Measurements from ENCODE around the gene H6PD. TPM values are rescaled to one million over a fixed set of nuclear protein-coding genes. Genes with fewer than 3 reads are reported as not detected.

The H6PD gene
- total RNA-seq, 1 experiment from 2014 or later, result 17.6 TPM

GRCh38 chr1:9267827-9268581 is 33.4 kb downstream of the H6PD start:
- in situ Hi-C loops (cut with HindIII; ENCODE audit: low sequenced_read_pairs), result no loop called here
- no peak for DNase-seq (ENCODE audit: low spot score)

GRCh38 chr1:9269078-9269501 is 34.5 kb downstream of the H6PD start:
- DNase-seq (ENCODE audit: low spot score), result no peak
- in situ Hi-C loops (cut with HindIII; ENCODE audit: low sequenced_read_pairs), result no loop called here

GRCh38 chr1:9269721-9270120 is 35.1 kb downstream of the H6PD start:
- in situ Hi-C loops (cut with HindIII; ENCODE audit: low sequenced_read_pairs), result no loop called here

GRCh38 chr1:9270290-9270883 is 35.8 kb downstream of the H6PD start:
- DNase-seq (ENCODE audit: low spot score), result no peak

More at GRCh38 chr1:9269721-9270120, 35.1 kb downstream of the H6PD start:
- peak; percentile 84 for DNase-seq (ENCODE audit: low spot score)

GRCh38 chr1:9271283-9271682 is 36.7 kb downstream of the H6PD start:
- in situ Hi-C loops (cut with HindIII; ENCODE audit: low sequenced_read_pairs), result no loop called here
- DNase-seq (ENCODE audit: low spot score), result no peak

More at GRCh38 chr1:9270290-9270883, 35.8 kb downstream of the H6PD start:
- in situ Hi-C loops (cut with HindIII; ENCODE audit: low sequenced_read_pairs), result no loop called here

- in situ Hi-C loops (cut with HindIII; ENCODE audit: low sequenced_read_pairs), result no loop called here
- no peak for DNase-seq (ENCODE audit: low spot score)
Observed at GRCh38 chr1:9271861-9272595, 37.5 kb downstream of the H6PD start.

- in situ Hi-C loops (cut with HindIII; ENCODE audit: low sequenced_read_pairs), result no loop called here
Observed at GRCh38 chr1:9273177-9273576, 38.6 kb downstream of the H6PD start.

GRCh38 chr1:9275161-9275560 is 40.6 kb downstream of the H6PD start:
- in situ Hi-C loops (cut with HindIII; ENCODE audit: low sequenced_read_pairs), result loop anchor here (25.0 kb wide), 1 partner anchor 287 kb away; no protein-coding TSS in a partner anchor
- no peak for DNase-seq (ENCODE audit: low spot score)

More at GRCh38 chr1:9273177-9273576, 38.6 kb downstream of the H6PD start:
- no peak for DNase-seq (ENCODE audit: low spot score)

- DNase-seq (ENCODE audit: low spot score), result no peak
- in situ Hi-C loops (cut with HindIII; ENCODE audit: low sequenced_read_pairs), result loop anchor here (25.0 kb wide), 1 partner anchor 287 kb away; no protein-coding TSS in a partner anchor
Observed at GRCh38 chr1:9275567-9276034, 41.0 kb downstream of the H6PD start.

- in situ Hi-C loops (cut with HindIII; ENCODE audit: low sequenced_read_pairs), result loop anchor here (25.0 kb wide), 1 partner anchor 284 kb away; no protein-coding TSS in a partner anchor
- no peak for DNase-seq (ENCODE audit: low spot score)
Observed at GRCh38 chr1:9278116-9278515, 43.5 kb downstream of the H6PD start.

- no peak for DNase-seq (ENCODE audit: low spot score)
- in situ Hi-C loops (cut with HindIII; ENCODE audit: low sequenced_read_pairs), result loop anchor here (25.0 kb wide), 1 partner anchor 284 kb away; no protein-coding TSS in a partner anchor
Observed at GRCh38 chr1:9278585-9279153, 44.1 kb downstream of the H6PD start.

GRCh38 chr1:9279172-9279840 is 44.7 kb downstream of the H6PD start:
- in situ Hi-C loops (cut with HindIII; ENCODE audit: low sequenced_read_pairs), result loop anchor here (25.0 kb wide), 1 partner anchor 283 kb away; no protein-coding TSS in a partner anchor
- no peak for DNase-seq (ENCODE audit: low spot score)

GRCh38 chr1:9280015-9280860 is 45.7 kb downstream of the H6PD start:
- in situ Hi-C loops (cut with HindIII; ENCODE audit: low sequenced_read_pairs), result loop anchor here (25.0 kb wide), 1 partner anchor 282 kb away; no protein-coding TSS in a partner anchor

GRCh38 chr1:9281071-9281827 is 46.7 kb downstream of the H6PD start:
- in situ Hi-C loops (cut with HindIII; ENCODE audit: low sequenced_read_pairs), result loop anchor here (25.0 kb wide), 1 partner anchor 281 kb away; no protein-coding TSS in a partner anchor
- no peak for DNase-seq (ENCODE audit: low spot score)

More at GRCh38 chr1:9280015-9280860, 45.7 kb downstream of the H6PD start:
- DNase-seq (ENCODE audit: low spot score), result no peak

- no peak for DNase-seq (ENCODE audit: low spot score)
- in situ Hi-C loops (cut with HindIII; ENCODE audit: low sequenced_read_pairs), result loop anchor here (25.0 kb wide), 1 partner anchor 280 kb away; no protein-coding TSS in a partner anchor
Observed at GRCh38 chr1:9281908-9282695, 47.5 kb downstream of the H6PD start.

- in situ Hi-C loops (cut with HindIII; ENCODE audit: low sequenced_read_pairs), result loop anchor here (25.0 kb wide), 1 partner anchor 280 kb away; no protein-coding TSS in a partner anchor
- no peak for DNase-seq (ENCODE audit: low spot score)
Observed at GRCh38 chr1:9282696-9282955, 48.1 kb downstream of the H6PD start.
